ENCODE data around the gene GNA15. TPM values are rescaled to one million over a fixed set of nuclear protein-coding genes. Genes with fewer than 3 reads are reported as not detected.

Gene GNA15
- total and polyA plus RNA-seq, 8 donors: 0.19 to 3.0 (median 1.3) TPM

GRCh38 chr19:3203805-3204645 is 68.2 kb downstream of the GNA15 start:
- Histone ChIP-seq H3K9me3 (no peaks in the 10 kb centered on the region), H3K4me1 (no peaks in the 10 kb centered on the region), H3K27me3 (no peaks in the 10 kb centered on the region), H3K36me3 (peaks cover 0 to 25% (median 8%) of the 10 kb centered on the region in 3 donors), H3K4me3 (no peak overlapping the region), H3K27ac (no peak overlapping the region)
- intact Hi-C loops (cut with DNase I): no loop called here
- WGBS, 2 donors: 95 to 96% methylated on average over 40 to 43 of the region's 43 CpGs
- ATAC-seq (no peak), DNase-seq (peak in 1 of 6 donors; percentile 71), FAIRE-seq (no peak)
- TF ChIP-seq CTCF (IDR thresholded peaks at IDR 0.05): no peak

GRCh38 chr19:3204646-3205275 is 68.9 kb downstream of the GNA15 start:
- no peaks in the 10 kb centered on the region for H3K9me3 ChIP-seq
- peaks cover 0 to 25% (median 8%) of the 10 kb centered on the region in 3 donors for H3K36me3 ChIP-seq
- no peaks in the 10 kb centered on the region for H3K4me1 ChIP-seq
- no peak overlapping the region for H3K27ac ChIP-seq
- ATAC-seq (no peak), DNase-seq (no peak), FAIRE-seq (no peak)
- WGBS, 2 donors: 94 to 97% methylated on average over 32 to 35 of the region's 35 CpGs
- no peaks in the 10 kb centered on the region for H3K27me3 ChIP-seq
- intact Hi-C loops (cut with DNase I): no loop called here
- no peak overlapping the region for H3K4me3 ChIP-seq
- no peak for TF ChIP-seq CTCF (IDR thresholded peaks at IDR 0.05)

GRCh38 chr19:3206216-3206953 is 70.6 kb downstream of the GNA15 start:
- H3K9me3 ChIP-seq: no peaks in the 10 kb centered on the region
- no peak for TF ChIP-seq CTCF (IDR thresholded peaks at IDR 0.05)
- no peak for FAIRE-seq
- no peak overlapping the region for H3K27ac ChIP-seq
- no peak overlapping the region for H3K4me3 ChIP-seq
- peaks cover 0 to 25% (median 8%) of the 10 kb centered on the region in 3 donors for H3K36me3 ChIP-seq
- H3K27me3 ChIP-seq: no peaks in the 10 kb centered on the region
- no peaks in the 10 kb centered on the region for H3K4me1 ChIP-seq
- intact Hi-C loops (cut with DNase I): no loop called here
- no peak for ATAC-seq
- WGBS, 2 donors: 95 to 97% methylated on average over 28 of the region's 28 CpGs
- no peak for DNase-seq

GRCh38 chr19:3207461-3208242 is 71.8 kb downstream of the GNA15 start:
- Histone ChIP-seq H3K36me3 (peaks cover 0 to 25% (median 8%) of the 10 kb centered on the region in 3 donors), H3K27ac (no peak overlapping the region), H3K9me3 (no peaks in the 10 kb centered on the region), H3K4me1 (no peaks in the 10 kb centered on the region), H3K27me3 (no peaks in the 10 kb centered on the region), H3K4me3 (no peak overlapping the region)
- 91 to 93% methylated on average over 34 to 43 of the region's 43 CpGs for WGBS, 2 donors
- peak in 1 of 6 donors; percentile 74 for DNase-seq
- intact Hi-C loops (cut with DNase I): no loop called here
- ATAC-seq: no peak
- no peak for TF ChIP-seq CTCF (IDR thresholded peaks at IDR 0.05)
- no peak for FAIRE-seq

Data from pancreas (tissue), 10 donors.